Neural cell (in vitro differentiated cells): Measurements from ENCODE around the gene UBAP1. TPM values are rescaled to one million over a fixed set of nuclear protein-coding genes. Genes with fewer than 3 reads are reported as not detected.
"Not testable (repeated sequence)": the region's sequence is repeated elsewhere in the genome, so short reads cannot be mapped to it uniquely, and the experiment has no call there.

Experiments used
- H2AFZ ChIP-seq: fragments of 200-600, 300-800 bp; sonication (generic), shearing (Covaris generic); 2 replicates; pipeline ENCODE4 v1.6.0; 2014; ENCODE audit warnings: low read depth, mild to moderate bottlenecking, antibody characterized with exemption, low read length, moderate library complexity
- H3F3A ChIP-seq: fragments of 200-600 bp; shearing (Covaris generic); 2 replicates; pipeline ENCODE4 v1.6.1; 2016; ENCODE audit warnings: mild to moderate bottlenecking, moderate library complexity, mixed read lengths, antibody characterized with exemption, low read length; ENCODE audit not compliant: insufficient read depth, poor library complexity, severe bottlenecking
- H3K27ac ChIP-seq: fragments of 200-600, 300-800 bp; sonication (generic), shearing (Covaris generic); 2 replicates; pipeline ENCODE4 v1.5.1; 2014; ENCODE audit warnings: mild to moderate bottlenecking, low read length, moderate library complexity
- H3K27me3 ChIP-seq: fragments of 300-800, 200-600 bp; sonication (generic), shearing (Covaris generic); 2 replicates; pipeline ENCODE4 v1.6.0; 2014; ENCODE audit warnings: mild to moderate bottlenecking, low read depth, low read length, moderate library complexity; ENCODE audit not compliant: insufficient read depth
- H3K36me3 ChIP-seq: fragments of 300-800, 200-600 bp; sonication (generic), shearing (Covaris generic); 2 replicates; pipeline ENCODE4 v1.5.1; 2014; ENCODE audit warnings: mild to moderate bottlenecking, antibody characterized with exemption, low read length, moderate library complexity; ENCODE audit not compliant: insufficient read depth
- H3K4me2 ChIP-seq: fragments of 300-800, 200-600 bp; sonication (generic), shearing (Covaris generic); 2 replicates; pipeline ENCODE4 v1.6.0; 2014; ENCODE audit warnings: mild to moderate bottlenecking, low read length
- H3K4me3 ChIP-seq: fragments of 300-800, 200-600 bp; sonication (generic), shearing (Covaris generic); 2 replicates; pipeline ENCODE4 v1.5.1; 2014; ENCODE audit warnings: mild to moderate bottlenecking, low read length, moderate library complexity
- H3K79me2 ChIP-seq: fragments of 200-600 bp; shearing (Covaris generic); replicated peaks from 2 replicates; pipeline ENCODE4 v1.6.0; 2014; ENCODE audit warnings: mild to moderate bottlenecking, low read length, moderate library complexity; ENCODE audit not compliant: insufficient read depth
- H3K9ac ChIP-seq: fragments of 300-800, 200-600 bp; sonication (generic), shearing (Covaris generic); 2 replicates; pipeline ENCODE4 v1.6.1; 2016; ENCODE audit warnings: mild to moderate bottlenecking, low read length, mixed read lengths
- H3K9me2 ChIP-seq: fragments of 200-600 bp; shearing (Covaris generic); 2 replicates; pipeline ENCODE4 v1.6.1; 2016; ENCODE audit warnings: mild to moderate bottlenecking, low read length, mixed read lengths; ENCODE audit not compliant: insufficient read depth
- H3K9me3 ChIP-seq: fragments of 200-600, 300-800 bp; sonication (generic), shearing (Covaris generic); 2 replicates; pipeline ENCODE4 v1.6.1; 2016; ENCODE audit warnings: mild to moderate bottlenecking, mixed run types, low read length, moderate library complexity, mixed read lengths
- H4K20me1 ChIP-seq: fragments of 200-600 bp; shearing (Covaris generic); 2 replicates; pipeline ENCODE4 v1.6.1; 2016; ENCODE audit warnings: mild to moderate bottlenecking, mixed run types; ENCODE audit not compliant: insufficient read depth
- EP300 ChIP-seq: fragments of 450-650 bp; conservative IDR thresholded peaks from 2 replicates; pipeline ENCODE4 v1.6.1; 2014; ENCODE audit warnings: antibody characterized with exemption, mild to moderate bottlenecking, moderate library complexity; ENCODE audit not compliant: poor library complexity, severe bottlenecking
- EZH2 ChIP-seq: fragments of 200-600, 300-800 bp; shearing (Covaris generic), sonication (generic); IDR thresholded peaks from 2 replicates; pipeline ENCODE4 v1.6.1; 2014; ENCODE audit warnings: antibody characterized with exemption, low read length, borderline replicate concordance, mild to moderate bottlenecking; ENCODE audit not compliant: insufficient read depth, poor library complexity, severe bottlenecking
- MXI1 ChIP-seq: fragments of 450-650 bp; conservative IDR thresholded peaks from 2 replicates; pipeline ENCODE4 v1.6.1; 2014; ENCODE audit warnings: antibody characterized with exemption, mild to moderate bottlenecking; ENCODE audit not compliant: poor library complexity, severe bottlenecking
- POLR2AphosphoS5 ChIP-seq: IDR thresholded peaks from 2 replicates; pipeline ENCODE4 v1.6.1; 2012
- RAD21 ChIP-seq: fragments of 450-650 bp; conservative IDR thresholded peaks from 2 replicates; pipeline ENCODE4 v1.6.1; 2014; ENCODE audit warnings: antibody characterized with exemption, mild to moderate bottlenecking, moderate library complexity
- SMC3 ChIP-seq: fragments of 450-650 bp; conservative IDR thresholded peaks from 2 replicates; pipeline ENCODE4 v1.6.1; 2014; ENCODE audit warnings: antibody characterized with exemption, mild to moderate bottlenecking, moderate library complexity; ENCODE audit not compliant: poor library complexity
- TAF1 ChIP-seq: IDR thresholded peaks from 2 replicates; pipeline ENCODE4 v1.6.1; 2012; ENCODE audit warnings: low read depth
- polyA plus RNA-seq: library from polyadenylated mRNA; depleted of rRNA; stranded (reverse); fragments of >200 nt; gene quantifications from 2 replicates; pipeline ENCODE4 v1.2.3, GENCODE V29; 2014
- TF ChIP-seq, protein P1 (sequence below): IDR thresholded peaks from 2 replicates; pipeline ENCODE4 v1.6.1; 2012; ENCODE audit warnings: borderline replicate concordance
- TF ChIP-seq, protein P2 (sequence below): fragments of 450-650 bp; IDR thresholded peaks from 2 replicates; pipeline ENCODE4 v1.5.1; 2014; ENCODE audit warnings: antibody characterized with exemption, mild to moderate bottlenecking, moderate library complexity; ENCODE audit not compliant: poor library complexity, severe bottlenecking

Gene UBAP1
- polyA plus RNA-seq, 1 donor from 2014 or later: 35.1 TPM

DNA sequence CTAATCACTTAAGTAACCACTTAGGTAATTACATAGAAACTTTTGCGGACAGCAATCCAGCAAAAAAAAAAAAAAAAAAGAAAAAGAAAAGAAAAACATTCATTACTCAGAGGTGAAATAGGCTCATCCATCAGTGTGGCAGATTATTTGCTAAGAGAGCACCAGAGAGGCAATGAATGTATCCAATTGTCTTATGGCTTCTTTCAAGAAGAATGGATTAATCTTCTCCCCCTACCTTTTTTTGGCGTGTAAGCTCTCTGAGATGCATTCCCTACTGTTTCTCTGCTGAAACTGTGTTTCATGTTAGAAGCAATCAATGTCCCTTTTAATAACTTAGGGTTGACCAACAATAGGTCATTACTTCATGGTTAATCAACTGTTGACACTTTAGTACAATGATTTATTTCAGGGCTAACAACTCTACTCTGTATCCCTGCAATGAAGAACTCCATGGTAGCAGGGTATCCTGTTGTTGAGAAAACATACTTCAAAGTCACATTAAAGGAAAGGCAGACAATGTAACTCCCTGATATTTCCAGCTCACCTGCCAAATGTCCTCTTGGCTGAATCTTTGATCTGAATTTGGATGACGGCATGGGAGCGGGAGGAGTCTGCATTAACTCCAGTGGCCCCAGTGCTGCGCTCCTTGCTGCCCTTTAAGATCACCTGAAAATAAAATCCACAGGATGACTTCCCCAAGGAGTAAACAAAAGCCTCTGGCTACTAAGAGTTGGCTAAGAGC, 92.6 kb downstream of the UBAP1 start:
- Histone ChIP-seq H3K4me2 (no peak overlapping the region), H3K79me2 (no peaks in the 10 kb centered on the region), H3K27ac (no peak overlapping the region), H2AFZ (no peak overlapping the region), H3K27me3 (no peaks in the 10 kb centered on the region), H3K9me2 (no peaks in the 10 kb centered on the region), H4K20me1 (no peaks in the 10 kb centered on the region), H3K9ac (no peak overlapping the region), H3K4me3 (no peak overlapping the region), H3K9me3 (no peaks in the 10 kb centered on the region), H3F3A (no peaks in the 10 kb centered on the region), H3K36me3 (no peaks in the 10 kb centered on the region)
- TF ChIP-seq TAF1 (no peak), RAD21 (no peak), EZH2 (no peak), MXI1 (no peak), SMC3 (no peak)

DNA sequence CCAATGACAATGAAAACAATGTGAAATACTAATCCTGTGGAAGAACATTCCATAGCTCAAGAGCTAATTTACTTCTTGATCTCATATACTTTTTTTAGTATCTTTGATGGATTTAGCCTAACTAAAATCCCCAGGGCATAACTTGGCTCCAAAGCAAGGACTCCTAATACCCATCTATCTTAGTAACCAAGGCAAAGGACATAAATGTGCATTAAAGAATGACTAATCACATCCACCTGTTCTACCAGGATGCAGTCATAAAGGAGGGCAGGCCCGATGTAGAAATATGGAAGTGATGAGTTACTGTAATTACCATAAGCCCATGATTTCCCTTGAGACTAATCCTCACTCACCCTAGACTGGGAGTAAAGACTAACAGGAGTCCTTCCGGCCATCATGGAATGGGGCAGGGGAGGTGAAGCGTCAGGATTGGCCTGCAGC, 93.3 kb downstream of the UBAP1 start:
- H3K9me2 ChIP-seq: no peaks in the 10 kb centered on the region
- H3K27ac ChIP-seq: no peak overlapping the region
- H3K9me3 ChIP-seq: no peaks in the 10 kb centered on the region
- H3F3A ChIP-seq: no peaks in the 10 kb centered on the region
- no peak overlapping the region for H2AFZ ChIP-seq
- no peaks in the 10 kb centered on the region for H3K36me3 ChIP-seq
- H3K79me2 ChIP-seq: no peaks in the 10 kb centered on the region
- no peaks in the 10 kb centered on the region for H3K27me3 ChIP-seq
- no peak overlapping the region for H3K4me2 ChIP-seq
- TF ChIP-seq EZH2 (no peak), POLR2AphosphoS5 (no peak), TAF1 (no peak), SMC3 (no peak), MXI1 (no peak), EP300 (no peak), RAD21 (no peak)
- TF ChIP-seq, protein P1, sequence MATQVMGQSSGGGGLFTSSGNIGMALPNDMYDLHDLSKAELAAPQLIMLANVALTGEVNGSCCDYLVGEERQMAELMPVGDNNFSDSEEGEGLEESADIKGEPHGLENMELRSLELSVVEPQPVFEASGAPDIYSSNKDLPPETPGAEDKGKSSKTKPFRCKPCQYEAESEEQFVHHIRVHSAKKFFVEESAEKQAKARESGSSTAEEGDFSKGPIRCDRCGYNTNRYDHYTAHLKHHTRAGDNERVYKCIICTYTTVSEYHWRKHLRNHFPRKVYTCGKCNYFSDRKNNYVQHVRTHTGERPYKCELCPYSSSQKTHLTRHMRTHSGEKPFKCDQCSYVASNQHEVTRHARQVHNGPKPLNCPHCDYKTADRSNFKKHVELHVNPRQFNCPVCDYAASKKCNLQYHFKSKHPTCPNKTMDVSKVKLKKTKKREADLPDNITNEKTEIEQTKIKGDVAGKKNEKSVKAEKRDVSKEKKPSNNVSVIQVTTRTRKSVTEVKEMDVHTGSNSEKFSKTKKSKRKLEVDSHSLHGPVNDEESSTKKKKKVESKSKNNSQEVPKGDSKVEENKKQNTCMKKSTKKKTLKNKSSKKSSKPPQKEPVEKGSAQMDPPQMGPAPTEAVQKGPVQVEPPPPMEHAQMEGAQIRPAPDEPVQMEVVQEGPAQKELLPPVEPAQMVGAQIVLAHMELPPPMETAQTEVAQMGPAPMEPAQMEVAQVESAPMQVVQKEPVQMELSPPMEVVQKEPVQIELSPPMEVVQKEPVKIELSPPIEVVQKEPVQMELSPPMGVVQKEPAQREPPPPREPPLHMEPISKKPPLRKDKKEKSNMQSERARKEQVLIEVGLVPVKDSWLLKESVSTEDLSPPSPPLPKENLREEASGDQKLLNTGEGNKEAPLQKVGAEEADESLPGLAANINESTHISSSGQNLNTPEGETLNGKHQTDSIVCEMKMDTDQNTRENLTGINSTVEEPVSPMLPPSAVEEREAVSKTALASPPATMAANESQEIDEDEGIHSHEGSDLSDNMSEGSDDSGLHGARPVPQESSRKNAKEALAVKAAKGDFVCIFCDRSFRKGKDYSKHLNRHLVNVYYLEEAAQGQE: no peak
- TF ChIP-seq, protein P2, sequence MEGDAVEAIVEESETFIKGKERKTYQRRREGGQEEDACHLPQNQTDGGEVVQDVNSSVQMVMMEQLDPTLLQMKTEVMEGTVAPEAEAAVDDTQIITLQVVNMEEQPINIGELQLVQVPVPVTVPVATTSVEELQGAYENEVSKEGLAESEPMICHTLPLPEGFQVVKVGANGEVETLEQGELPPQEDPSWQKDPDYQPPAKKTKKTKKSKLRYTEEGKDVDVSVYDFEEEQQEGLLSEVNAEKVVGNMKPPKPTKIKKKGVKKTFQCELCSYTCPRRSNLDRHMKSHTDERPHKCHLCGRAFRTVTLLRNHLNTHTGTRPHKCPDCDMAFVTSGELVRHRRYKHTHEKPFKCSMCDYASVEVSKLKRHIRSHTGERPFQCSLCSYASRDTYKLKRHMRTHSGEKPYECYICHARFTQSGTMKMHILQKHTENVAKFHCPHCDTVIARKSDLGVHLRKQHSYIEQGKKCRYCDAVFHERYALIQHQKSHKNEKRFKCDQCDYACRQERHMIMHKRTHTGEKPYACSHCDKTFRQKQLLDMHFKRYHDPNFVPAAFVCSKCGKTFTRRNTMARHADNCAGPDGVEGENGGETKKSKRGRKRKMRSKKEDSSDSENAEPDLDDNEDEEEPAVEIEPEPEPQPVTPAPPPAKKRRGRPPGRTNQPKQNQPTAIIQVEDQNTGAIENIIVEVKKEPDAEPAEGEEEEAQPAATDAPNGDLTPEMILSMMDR: no peak
- no peak overlapping the region for H3K4me3 ChIP-seq
- H4K20me1 ChIP-seq: no peaks in the 10 kb centered on the region
- no peak overlapping the region for H3K9ac ChIP-seq

DNA sequence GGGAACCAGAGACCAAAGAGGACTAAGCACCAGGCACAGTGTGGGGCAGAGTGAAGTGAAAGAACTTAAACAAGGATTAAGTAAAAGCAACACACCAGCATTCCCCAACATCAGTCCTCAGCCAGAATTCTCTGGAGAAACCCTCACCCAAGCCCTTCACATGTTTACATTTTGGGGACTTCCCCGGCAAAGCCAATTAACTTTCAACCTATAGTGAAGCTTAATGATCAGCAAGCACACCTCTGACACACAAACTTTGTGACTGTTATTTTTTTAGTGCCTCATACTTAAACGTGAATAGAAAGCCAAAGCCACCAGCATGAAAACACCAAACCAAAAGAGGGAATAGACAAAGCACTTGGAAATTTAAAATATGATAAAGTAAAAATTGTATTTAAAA, 94.7 kb downstream of the UBAP1 start:
- H3K4me2 ChIP-seq, H3K9me2 ChIP-seq, H3K79me2 ChIP-seq, H3K9ac ChIP-seq, H3F3A ChIP-seq, H4K20me1 ChIP-seq, H3K9me3 ChIP-seq, H3K27ac ChIP-seq, H3K4me3 ChIP-seq, H3K27me3 ChIP-seq, H3K36me3 ChIP-seq, H2AFZ ChIP-seq: not testable (repeated sequence)
